ENCODE data around the gene MBD3L3. TPM values are rescaled to one million over a fixed set of nuclear protein-coding genes. Genes with fewer than 3 reads are reported as not detected.
"Not testable (repeated sequence)": the region's sequence is repeated elsewhere in the genome, so short reads cannot be mapped to it uniquely, and the experiment has no call there.

Gene MBD3L3
- total and polyA plus RNA-seq, 3 experiments from 2014 or later = not detected

GRCh38 chr19:7059977-7060376 is 1.5 kb upstream of the MBD3L3 start:
- H3K27ac ChIP-seq (ENCODE audit: low read depth, low read length); H3K4me3 ChIP-seq (ENCODE audit: low read length); H3K27me3 ChIP-seq (ENCODE audit: insufficient read depth, low read length, poor library complexity, severe bottlenecking); H3K36me3 ChIP-seq (ENCODE audit: insufficient read depth, low read length); H3K9me3 Mint-ChIP-seq; H3K36me3 Mint-ChIP-seq; POLR2A ChIA-PET; CTCF ChIA-PET; H3K9me3 ChIP-seq (ENCODE audit: low read length); H3K27me3 Mint-ChIP-seq; H3K4me3 Mint-ChIP-seq; H3K27ac Mint-ChIP-seq; H3K4me1 ChIP-seq (ENCODE audit: insufficient read depth, low read length); H3K4me1 Mint-ChIP-seq: not testable (repeated sequence)
- DNase-seq = peak in 1 of 5 donors; percentile 23

- H3K27me3 ChIP-seq (ENCODE audit: insufficient read depth, low read length, poor library complexity, severe bottlenecking); H3K36me3 Mint-ChIP-seq; POLR2A ChIA-PET; DNase-seq; H3K27me3 Mint-ChIP-seq; H3K4me1 ChIP-seq (ENCODE audit: insufficient read depth, low read length); H3K4me3 Mint-ChIP-seq; H3K9me3 Mint-ChIP-seq; H3K4me1 Mint-ChIP-seq; H3K27ac Mint-ChIP-seq; H3K4me3 ChIP-seq (ENCODE audit: low read length); H3K27ac ChIP-seq (ENCODE audit: low read depth, low read length); H3K36me3 ChIP-seq (ENCODE audit: insufficient read depth, low read length); H3K9me3 ChIP-seq (ENCODE audit: low read length); CTCF ChIA-PET: not testable (repeated sequence)
Measured at GRCh38 chr19:7056371-7056770, 2.1 kb downstream of the MBD3L3 start.

DNA sequence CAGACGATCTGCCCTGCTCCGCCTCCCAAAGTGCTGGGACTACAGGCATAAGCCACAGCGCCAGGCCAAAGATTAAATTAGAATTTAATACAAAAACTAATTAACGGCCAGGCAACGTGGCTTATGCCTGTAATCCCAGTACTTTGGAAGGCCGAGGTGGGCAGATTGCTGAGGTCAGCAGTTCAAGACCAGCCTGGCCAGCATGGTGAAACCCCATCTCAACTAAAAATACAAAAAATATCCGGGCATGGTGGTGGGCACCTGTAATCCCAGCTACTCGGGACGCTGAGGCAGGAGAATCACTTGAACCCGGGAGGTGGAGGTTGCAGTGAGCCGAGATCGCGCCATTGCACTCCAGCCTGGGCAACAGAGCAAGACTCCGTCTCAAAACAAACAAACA is 2.8 kb downstream of the MBD3L3 start:
- H3K9me3 Mint-ChIP-seq; H3K4me1 ChIP-seq (ENCODE audit: insufficient read depth, low read length); H3K36me3 ChIP-seq (ENCODE audit: insufficient read depth, low read length); H3K27me3 ChIP-seq (ENCODE audit: insufficient read depth, low read length, poor library complexity, severe bottlenecking); H3K9me3 ChIP-seq (ENCODE audit: low read length); H3K27me3 Mint-ChIP-seq; H3K27ac ChIP-seq (ENCODE audit: low read depth, low read length); H3K4me3 ChIP-seq (ENCODE audit: low read length); H3K4me1 Mint-ChIP-seq; CTCF ChIA-PET; H3K36me3 Mint-ChIP-seq; H3K4me3 Mint-ChIP-seq; H3K27ac Mint-ChIP-seq; DNase-seq; POLR2A ChIA-PET: not testable (repeated sequence)

DNA sequence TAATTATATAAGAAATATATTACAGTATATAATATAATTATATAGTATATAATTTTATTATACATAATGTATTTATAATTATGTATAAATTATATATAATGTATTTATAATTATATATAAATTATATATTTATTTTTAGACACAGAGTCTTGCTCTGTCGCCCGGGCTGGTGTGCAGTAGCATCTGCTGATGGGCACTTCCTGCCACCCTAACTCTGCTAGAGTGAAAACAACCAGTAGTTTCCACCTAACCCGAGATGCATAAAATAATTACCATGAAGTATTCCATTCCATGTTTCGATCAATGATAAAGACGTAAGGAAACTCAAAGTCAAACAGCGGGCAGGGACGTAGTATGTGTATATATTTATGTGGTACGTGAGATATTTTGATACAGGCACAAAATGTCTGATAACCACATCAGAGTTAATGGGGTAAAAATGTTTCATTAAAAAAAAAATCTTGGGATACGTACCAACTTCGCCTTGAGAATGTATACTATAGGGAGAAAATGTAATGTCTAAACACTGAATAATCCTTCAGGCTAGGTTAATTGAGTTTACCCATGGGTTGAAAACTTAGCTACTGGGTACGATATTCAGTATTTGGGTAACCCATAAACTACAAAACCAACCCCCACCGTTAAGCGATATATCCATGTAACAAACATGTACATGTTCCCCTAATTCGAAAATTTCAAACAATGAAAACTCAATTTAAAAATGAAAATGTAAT is 3.7 kb downstream of the MBD3L3 start:
- H3K9me3 Mint-ChIP-seq; H3K9me3 ChIP-seq (ENCODE audit: low read length); H3K36me3 Mint-ChIP-seq; DNase-seq; H3K27ac Mint-ChIP-seq; H3K4me1 Mint-ChIP-seq; H3K4me1 ChIP-seq (ENCODE audit: insufficient read depth, low read length); H3K27me3 ChIP-seq (ENCODE audit: insufficient read depth, low read length, poor library complexity, severe bottlenecking); POLR2A ChIA-PET; CTCF ChIA-PET; H3K4me3 Mint-ChIP-seq; H3K4me3 ChIP-seq (ENCODE audit: low read length); H3K36me3 ChIP-seq (ENCODE audit: insufficient read depth, low read length); H3K27me3 Mint-ChIP-seq; H3K27ac ChIP-seq (ENCODE audit: low read depth, low read length): not testable (repeated sequence)

DNA sequence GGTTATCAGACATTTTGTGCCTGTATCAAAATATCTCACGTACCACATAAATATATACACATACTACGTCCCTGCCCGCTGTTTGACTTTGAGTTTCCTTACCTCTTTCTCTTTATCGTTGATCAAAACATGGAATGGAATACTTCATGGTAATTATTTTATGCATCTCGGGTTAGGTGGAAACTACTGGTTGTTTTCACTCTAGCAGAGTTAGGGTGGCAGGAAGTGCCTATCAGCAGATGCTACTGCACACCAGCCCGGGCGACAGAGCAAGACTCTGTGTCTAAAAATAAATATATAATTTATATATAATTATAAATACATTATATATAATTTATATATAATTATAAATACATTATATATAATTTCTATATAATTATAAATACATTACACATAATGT is 5.6 kb downstream of the MBD3L3 start:
- H3K27me3 ChIP-seq (ENCODE audit: insufficient read depth, low read length, poor library complexity, severe bottlenecking); H3K9me3 ChIP-seq (ENCODE audit: low read length); H3K27ac ChIP-seq (ENCODE audit: low read depth, low read length); H3K36me3 ChIP-seq (ENCODE audit: insufficient read depth, low read length); H3K4me1 ChIP-seq (ENCODE audit: insufficient read depth, low read length); H3K4me1 Mint-ChIP-seq; H3K36me3 Mint-ChIP-seq; H3K9me3 Mint-ChIP-seq; CTCF ChIA-PET; H3K4me3 Mint-ChIP-seq; H3K27me3 Mint-ChIP-seq; H3K27ac Mint-ChIP-seq; DNase-seq; H3K4me3 ChIP-seq (ENCODE audit: low read length); POLR2A ChIA-PET: not testable (repeated sequence)

- CTCF ChIA-PET; H3K27me3 ChIP-seq (ENCODE audit: insufficient read depth, low read length, poor library complexity, severe bottlenecking); H3K36me3 Mint-ChIP-seq; H3K4me3 ChIP-seq (ENCODE audit: low read length); H3K9me3 ChIP-seq (ENCODE audit: low read length); H3K4me1 ChIP-seq (ENCODE audit: insufficient read depth, low read length); H3K27ac ChIP-seq (ENCODE audit: low read depth, low read length); H3K9me3 Mint-ChIP-seq; H3K27me3 Mint-ChIP-seq; H3K27ac Mint-ChIP-seq; POLR2A ChIA-PET; DNase-seq; H3K4me1 Mint-ChIP-seq; H3K4me3 Mint-ChIP-seq; H3K36me3 ChIP-seq (ENCODE audit: insufficient read depth, low read length): not testable (repeated sequence)
Measured at GRCh38 chr19:7051421-7051820, 7.1 kb downstream of the MBD3L3 start.

DNA sequence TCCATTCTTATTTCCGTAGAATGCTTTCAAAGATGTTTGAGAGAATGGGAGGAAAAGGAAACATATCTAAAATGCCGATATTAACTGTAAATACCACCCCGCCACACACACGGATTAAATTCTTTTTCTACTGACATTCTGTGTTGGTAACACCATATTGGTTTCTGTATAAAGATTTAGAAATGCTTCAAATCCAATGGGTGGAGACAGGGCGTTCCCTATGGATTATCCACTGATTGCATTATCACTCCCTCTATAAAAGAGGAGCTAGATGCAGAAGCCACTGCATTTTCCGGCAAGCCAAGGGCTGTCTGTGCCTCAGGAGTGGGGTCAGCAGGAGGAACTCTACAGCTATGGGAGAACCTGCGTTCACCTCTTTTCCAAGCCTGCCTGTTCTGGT is 9.5 kb downstream of the MBD3L3 start, which contains the start of gene MBD3L2:
MBD3L2 (plus strand) TSS at position 301 of the 400 bp plus-strand sequence; CDS start at position 354, 53 bp downstream.
- H3K4me3 Mint-ChIP-seq; H3K27me3 Mint-ChIP-seq; H3K9me3 Mint-ChIP-seq; H3K9me3 ChIP-seq (ENCODE audit: low read length); DNase-seq; CTCF ChIA-PET; H3K27ac ChIP-seq (ENCODE audit: low read depth, low read length); H3K4me3 ChIP-seq (ENCODE audit: low read length); H3K27me3 ChIP-seq (ENCODE audit: insufficient read depth, low read length, poor library complexity, severe bottlenecking); H3K4me1 ChIP-seq (ENCODE audit: insufficient read depth, low read length); H3K4me1 Mint-ChIP-seq; H3K36me3 Mint-ChIP-seq; H3K36me3 ChIP-seq (ENCODE audit: insufficient read depth, low read length); H3K27ac Mint-ChIP-seq; POLR2A ChIA-PET: not testable (repeated sequence)

- H3K4me3 Mint-ChIP-seq; H3K36me3 ChIP-seq (ENCODE audit: insufficient read depth, low read length); H3K9me3 Mint-ChIP-seq; H3K4me1 Mint-ChIP-seq; H3K4me3 ChIP-seq (ENCODE audit: low read length); DNase-seq; CTCF ChIA-PET; H3K27me3 Mint-ChIP-seq; H3K27me3 ChIP-seq (ENCODE audit: insufficient read depth, low read length, poor library complexity, severe bottlenecking); H3K27ac Mint-ChIP-seq; H3K36me3 Mint-ChIP-seq; H3K27ac ChIP-seq (ENCODE audit: low read depth, low read length); H3K9me3 ChIP-seq (ENCODE audit: low read length); H3K4me1 ChIP-seq (ENCODE audit: insufficient read depth, low read length); POLR2A ChIA-PET: not testable (repeated sequence)
Measured at GRCh38 chr19:7041563-7041962, 16.9 kb downstream of the MBD3L3 start.

DNA sequence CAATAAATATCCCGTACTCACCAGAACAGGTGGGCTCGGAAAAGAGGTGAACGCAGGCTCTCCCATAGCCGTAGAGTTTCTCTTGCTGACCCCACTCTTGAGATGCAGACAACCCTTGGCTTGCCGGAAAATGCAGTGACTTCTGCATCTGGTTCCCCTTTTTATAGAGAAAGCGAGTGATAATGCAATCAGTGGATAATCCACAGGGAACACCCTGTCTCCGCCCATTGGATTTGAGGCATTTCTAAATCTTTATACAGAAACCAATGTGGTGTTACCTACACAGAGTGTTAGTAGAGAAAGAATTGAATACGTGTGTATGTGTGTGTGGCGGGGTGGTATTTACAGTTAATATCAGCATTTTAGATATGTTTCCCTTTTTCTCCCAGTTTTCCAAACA is 18.4 kb downstream of the MBD3L3 start, which contains the start of gene MBD3L4:
MBD3L4 (minus strand) TSS at position 101 of the 400 bp plus-strand sequence; CDS start at position 66, 35 bp downstream.
- CTCF ChIA-PET; H3K4me3 ChIP-seq (ENCODE audit: low read length); H3K27ac ChIP-seq (ENCODE audit: low read depth, low read length); H3K4me3 Mint-ChIP-seq; H3K27ac Mint-ChIP-seq; H3K27me3 Mint-ChIP-seq; H3K4me1 ChIP-seq (ENCODE audit: insufficient read depth, low read length); H3K4me1 Mint-ChIP-seq; H3K9me3 ChIP-seq (ENCODE audit: low read length); H3K9me3 Mint-ChIP-seq; H3K36me3 ChIP-seq (ENCODE audit: insufficient read depth, low read length); H3K36me3 Mint-ChIP-seq; DNase-seq; H3K27me3 ChIP-seq (ENCODE audit: insufficient read depth, low read length, poor library complexity, severe bottlenecking); POLR2A ChIA-PET: not testable (repeated sequence)
